PFSK-1 (cell line): Measurements from ENCODE around the gene SULF2.

Experiments
- FOXP2 ChIP-seq: optimal IDR thresholded peaks from 2 replicates; pipeline ENCODE3; 2011; ENCODE audit warnings: borderline replicate concordance, control low read depth, inconsistent platforms; ENCODE audit not compliant: insufficient read depth; ENCODE audit errors: extremely low read length, extremely low read depth
- POLR2AphosphoS5 ChIP-seq: IDR thresholded peaks from 2 replicates; pipeline ENCODE4 v1.6.1; 2012; ENCODE audit warnings: low read depth, mild to moderate bottlenecking, control low read depth, low read length, moderate library complexity
- REST ChIP-seq, 2 experiments: IDR thresholded peaks; 2 replicates each; pipeline versions ENCODE4 v1.6.1 to v1.8.0; 2011 to 2012; ENCODE audit warnings: low read depth in 2 of 2, low read length in 2 of 2, control low read depth in 1 of 2, inconsistent platforms in 1 of 2, mild to moderate bottlenecking in 1 of 2, moderate library complexity in 1 of 2; ENCODE audit not compliant: insufficient read depth in 1 of 2
- SIN3A ChIP-seq: IDR thresholded peaks from 2 replicates; pipeline ENCODE4 v1.6.1; 2012; ENCODE audit warnings: mild to moderate bottlenecking, low read length, moderate library complexity, borderline replicate concordance; ENCODE audit not compliant: insufficient read depth
- TAF1 ChIP-seq: IDR thresholded peaks from 2 replicates; pipeline ENCODE4 v1.6.1; 2012; ENCODE audit warnings: low read length, control low read depth, borderline replicate concordance; ENCODE audit not compliant: insufficient read depth

The SULF2 gene

DNA sequence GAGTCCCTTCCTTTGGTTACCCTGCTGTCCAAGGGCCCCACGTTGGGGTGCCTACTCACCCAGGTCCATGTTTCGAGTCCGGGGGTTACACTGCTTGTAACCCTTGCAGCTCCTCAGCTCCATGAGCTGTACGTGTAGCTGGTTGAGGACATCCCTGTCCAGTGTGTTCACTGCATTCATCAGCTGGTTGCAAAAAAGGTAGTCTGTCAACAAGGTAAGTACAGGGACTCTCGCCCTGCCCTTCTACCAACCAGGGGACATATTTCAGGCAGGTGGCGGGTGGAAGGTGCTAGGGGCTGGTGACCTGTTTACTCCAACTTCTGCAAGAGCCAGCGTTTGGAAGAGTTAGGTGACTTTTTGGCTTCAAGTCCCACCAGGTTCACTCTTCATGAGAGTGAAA, 123.6 kb downstream of the SULF2 start:
- TF ChIP-seq FOXP2: no peak
- TF ChIP-seq TAF1: no peak
- no peak for TF ChIP-seq REST (IDR thresholded peaks at IDR 0.05; ENCODE audit: insufficient read depth in 1 of 2, low read depth in 2 of 2, low read length in 2 of 2)
- no peak for TF ChIP-seq SIN3A
- TF ChIP-seq POLR2AphosphoS5: no peak

- TF ChIP-seq TAF1 (no peak), FOXP2 (no peak), SIN3A (no peak), POLR2AphosphoS5 (no peak), REST (IDR thresholded peaks at IDR 0.05; ENCODE audit: insufficient read depth in 1 of 2, low read depth in 2 of 2, low read length in 2 of 2) (no peak)
These were observed 124.1 kb downstream of the SULF2 start for GRCh38 chr20:47660983-47661700.

- no peak for TF ChIP-seq POLR2AphosphoS5
- no peak for TF ChIP-seq SIN3A
- TF ChIP-seq FOXP2: no peak
- no peak for TF ChIP-seq TAF1
- no peak for TF ChIP-seq REST (IDR thresholded peaks at IDR 0.05; ENCODE audit: insufficient read depth in 1 of 2, low read depth in 2 of 2, low read length in 2 of 2)
These were observed 124.7 kb downstream of the SULF2 start for GRCh38 chr20:47660602-47660905.

- TF ChIP-seq SIN3A: no peak
- TF ChIP-seq FOXP2: no peak
- no peak for TF ChIP-seq TAF1
- no peak for TF ChIP-seq REST (IDR thresholded peaks at IDR 0.05; ENCODE audit: insufficient read depth in 1 of 2, low read depth in 2 of 2, low read length in 2 of 2)
- no peak for TF ChIP-seq POLR2AphosphoS5
These were observed 125.2 kb downstream of the SULF2 start for GRCh38 chr20:47659904-47660601.
